ENCODE results near the gene GALNT4.

DNA sequence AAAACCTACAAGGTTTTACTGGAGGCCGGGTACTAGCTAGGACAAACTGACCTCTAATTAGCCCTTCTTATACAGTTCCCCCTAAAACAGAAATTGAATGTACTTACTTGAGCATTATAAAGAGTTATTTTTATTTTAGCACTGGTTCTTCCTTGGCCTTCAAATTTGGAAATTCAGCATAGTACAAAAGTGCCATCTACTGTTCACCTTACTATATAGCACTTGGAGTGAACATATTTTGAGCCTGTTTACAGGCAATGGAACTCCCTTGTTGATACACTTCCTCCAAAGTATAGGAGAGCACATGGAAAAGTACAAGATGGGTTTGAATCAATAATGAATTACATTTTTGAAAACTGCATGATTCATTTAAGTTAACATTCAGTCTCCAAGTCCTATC lies 5.1 kb upstream of the GALNT4 start:
- peak; percentile 69 for TF ChIP-seq CTCF (IDR thresholded peaks at IDR 0.05)
- TF ChIP-seq EZH2 (IDR thresholded peaks at IDR 0.05): no peak
